H9 (cell line): ENCODE measurements around the gene MAP2K3. TPM values are rescaled to one million over a fixed set of nuclear protein-coding genes. Genes with fewer than 3 reads are reported as not detected.

Experiments
- DNase-seq: peaks from one replicate; pipeline ENCODE4 v3.0.0-alpha.2; 2017
- H2AFZ ChIP-seq: one replicate; pipeline ENCODE4 v1.6.1; 2013; ENCODE audit warnings: mild to moderate bottlenecking, low read length, control low read depth, moderate library complexity
- H2AK5ac ChIP-seq: 2 replicates; pipeline ENCODE4 v1.6.1; 2013; ENCODE audit warnings: low read length, control low read depth, mixed read lengths; ENCODE audit not compliant: insufficient read length
- H2BK120ac ChIP-seq: one replicate; pipeline ENCODE4 v1.6.1; 2013; ENCODE audit warnings: low read depth, mild to moderate bottlenecking, low read length, control low read depth, inconsistent platforms; ENCODE audit not compliant: poor library complexity, severe bottlenecking
- H2BK12ac ChIP-seq: 2 replicates; pipeline ENCODE4 v1.6.1; 2013; ENCODE audit warnings: low read length, control low read depth, mixed read lengths, low read depth; ENCODE audit not compliant: insufficient read length
- H2BK15ac ChIP-seq: 2 replicates; pipeline ENCODE4 v1.6.1; 2013; ENCODE audit warnings: low read depth, low read length, control low read depth
- H2BK20ac ChIP-seq: one replicate; pipeline ENCODE4 v1.6.1; 2013; ENCODE audit warnings: low read depth, mild to moderate bottlenecking, low read length, control low read depth, inconsistent platforms; ENCODE audit not compliant: poor library complexity, severe bottlenecking
- H2BK5ac ChIP-seq: 2 replicates; pipeline ENCODE4 v1.6.1; 2013; ENCODE audit warnings: low read length, control low read depth, mixed read lengths; ENCODE audit not compliant: insufficient read length
- H3K14ac ChIP-seq: 2 replicates; pipeline ENCODE4 v1.6.1; 2013; ENCODE audit warnings: low read length, control low read depth; ENCODE audit not compliant: insufficient read depth
- H3K18ac ChIP-seq: 2 replicates; pipeline ENCODE4 v1.6.1; 2013; ENCODE audit warnings: low read depth, mild to moderate bottlenecking, mixed read lengths, low read length, control low read depth; ENCODE audit not compliant: insufficient read length
- H3K23ac ChIP-seq: 2 replicates; pipeline ENCODE4 v1.6.1; 2013; ENCODE audit warnings: low read length, control low read depth, mixed read lengths, low read depth; ENCODE audit not compliant: insufficient read length
- H3K23me2 ChIP-seq: 2 replicates; pipeline ENCODE4 v1.6.1; 2013; ENCODE audit warnings: low read depth, mild to moderate bottlenecking, mixed read lengths, low read length, control low read depth; ENCODE audit not compliant: insufficient read length, poor library complexity, severe bottlenecking
- H3K27ac ChIP-seq: 2 replicates; pipeline ENCODE4 v1.5.1; 2013; ENCODE audit warnings: low read length, control low read depth, mixed read lengths, low read depth; ENCODE audit not compliant: insufficient read length
- H3K27me3 ChIP-seq: 2 replicates; pipeline ENCODE4 v1.6.1; 2013; ENCODE audit warnings: low read length, control low read depth, inconsistent platforms; ENCODE audit not compliant: insufficient read depth
- H3K4ac ChIP-seq: 2 replicates; pipeline ENCODE4 v1.6.1; 2013; ENCODE audit warnings: low read depth, mild to moderate bottlenecking, control low read depth, inconsistent platforms, low read length, moderate library complexity
- H3K4me1 ChIP-seq: 2 replicates; pipeline ENCODE4 v1.6.1; 2013; ENCODE audit warnings: low read length, control low read depth, inconsistent platforms; ENCODE audit not compliant: insufficient read depth
- H3K4me2 ChIP-seq: 2 replicates; pipeline ENCODE4 v1.6.1; 2013; ENCODE audit warnings: low read length, control low read depth, mixed read lengths; ENCODE audit not compliant: insufficient read length, insufficient read depth
- H3K56ac ChIP-seq: 2 replicates; pipeline ENCODE4 v1.6.1; 2013; ENCODE audit warnings: low read depth, mild to moderate bottlenecking, mixed read lengths, low read length, control low read depth; ENCODE audit not compliant: insufficient read length
- H3K79me1 ChIP-seq: 2 replicates; pipeline ENCODE4 v1.6.1; 2013; ENCODE audit warnings: low read depth, mild to moderate bottlenecking, moderate library complexity, low read length, control low read depth, inconsistent platforms; ENCODE audit not compliant: insufficient read depth, poor library complexity, severe bottlenecking
- H3K79me2 ChIP-seq: 2 replicates; pipeline ENCODE4 v1.6.1; 2013; ENCODE audit warnings: low read length, control low read depth, inconsistent platforms; ENCODE audit not compliant: insufficient read depth
- H3K9ac ChIP-seq: 2 replicates; pipeline ENCODE4 v1.6.1; 2013; ENCODE audit warnings: low read length, control low read depth, mixed read lengths; ENCODE audit not compliant: insufficient read length; ENCODE audit errors: extremely low read depth
- H3K9me3 ChIP-seq: one replicate; pipeline ENCODE4 v1.6.1; 2013; ENCODE audit warnings: low read depth, low read length, inconsistent platforms; ENCODE audit not compliant: control insufficient read depth
- H3T11ph ChIP-seq: one replicate; pipeline ENCODE4 v1.6.1; 2013; ENCODE audit warnings: mild to moderate bottlenecking, low read length, control low read depth, inconsistent platforms
- H4K20me1 ChIP-seq: one replicate; pipeline ENCODE4 v1.6.1; 2013; ENCODE audit not compliant: control insufficient read depth, insufficient read length, insufficient read depth
- H4K5ac ChIP-seq: 2 replicates; pipeline ENCODE4 v1.6.1; 2013; ENCODE audit warnings: low read depth, mild to moderate bottlenecking, mixed read lengths, low read length, control low read depth; ENCODE audit not compliant: insufficient read length
- H4K8ac ChIP-seq: replicated peaks from 2 replicates; pipeline ENCODE4 v1.6.1; 2013; ENCODE audit warnings: low read length, control low read depth, mixed read lengths, low read depth; ENCODE audit not compliant: insufficient read length
- H4K91ac ChIP-seq: 2 replicates; pipeline ENCODE4 v1.6.1; 2013; ENCODE audit warnings: low read depth, mild to moderate bottlenecking, moderate library complexity, mixed read lengths, low read length, control low read depth; ENCODE audit not compliant: insufficient read length
- H3K27ac Mint-ChIP-seq, 3 experiments: 2 replicates in 2 of 3; 3 replicates in 1 of 3; pipeline ENCODE4 v1.8.0; 2020 to 2021; ENCODE audit warnings: mixed read lengths in 3 of 3, mild to moderate bottlenecking in 1 of 3, moderate library complexity in 1 of 3
- H3K27me3 Mint-ChIP-seq: 2 replicates; pipeline ENCODE4 v1.8.0; 2021; ENCODE audit warnings: low read depth, mild to moderate bottlenecking, moderate library complexity, mixed read lengths
- H3K36me3 Mint-ChIP-seq, 3 experiments: 2 replicates in 2 of 3; 3 replicates in 1 of 3; pipeline ENCODE4 v1.8.0; 2020 to 2021; ENCODE audit warnings: low read depth in 3 of 3, mixed read lengths in 3 of 3; ENCODE audit not compliant: insufficient read depth in 1 of 3
- H3K4me1 Mint-ChIP-seq, 2 experiments: 2 replicates each; pipeline ENCODE4 v1.8.0; 2020; ENCODE audit warnings: mixed read lengths in 2 of 2
- H3K4me3 Mint-ChIP-seq, 2 experiments: 2 replicates in 1 of 2; 3 replicates in 1 of 2; pipeline ENCODE4 v1.8.0; 2020 to 2021; ENCODE audit warnings: mild to moderate bottlenecking in 2 of 2, mixed read lengths in 2 of 2, moderate library complexity in 1 of 2
- H3K9me3 Mint-ChIP-seq, 2 experiments: 2 replicates in 1 of 2; 3 replicates in 1 of 2; pipeline ENCODE4 v1.8.0; 2020; ENCODE audit warnings: mild to moderate bottlenecking in 2 of 2, mixed read lengths in 2 of 2, moderate library complexity in 1 of 2
- WGBS: extraction: QIAGEN DNeasy Blood & Tissue Kit; methylation state at CpG from one replicate; pipeline ENCODE4 v1.1.7; 2013; ENCODE audit warnings: missing lambda C conversion rate, low lambda C conversion rate, mixed read lengths; ENCODE audit not compliant: insufficient read length; ENCODE audit errors: extremely low coverage; 5-methylcytosine and 5-hydroxymethylcytosine counted together
- total RNA-seq: library from RNA; stranded (reverse); gene quantifications from 2 replicates; pipeline ENCODE4 v1.2.1, GENCODE V29; 2021
- TF ChIP-seq, protein P1 (sequence below): fragments of 200-600 bp; sonication (generic); conservative IDR thresholded peaks from 3 replicates; pipeline ENCODE4 v1.8.0; 2021; ENCODE audit warnings: antibody characterized with exemption, mild to moderate bottlenecking

The MAP2K3 gene
- total RNA-seq, 1 experiment from 2014 or later: 26.1 TPM

DNA sequence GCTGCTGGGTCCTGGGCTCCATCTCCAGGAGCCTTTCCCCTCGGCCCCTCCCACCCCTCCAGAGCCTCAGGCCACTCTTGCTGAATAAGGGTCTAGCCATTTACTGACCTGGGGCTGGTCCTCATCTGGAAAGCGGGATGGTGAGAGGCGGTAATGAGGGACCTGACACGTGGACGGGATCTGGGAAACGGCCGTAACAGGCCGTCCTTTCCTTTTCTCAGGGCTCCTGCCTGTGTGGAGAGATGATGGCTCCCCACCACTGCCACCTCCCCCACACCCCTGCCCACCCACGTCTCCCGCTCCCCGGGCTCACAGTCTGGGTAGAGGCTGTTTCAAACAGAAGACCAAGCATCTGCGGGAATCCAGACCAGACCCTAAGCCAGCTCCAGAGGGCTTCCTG, 71.1 kb downstream of the MAP2K3 start:
- no peak overlapping the region for H3K23ac ChIP-seq
- no peak overlapping the region for H3K4me2 ChIP-seq
- no peaks in the 10 kb centered on the region for H3K36me3 Mint-ChIP-seq
- no peak overlapping the region for H2BK15ac ChIP-seq
- H3K4ac ChIP-seq: no peak overlapping the region
- H3K27me3 ChIP-seq: no peaks in the 10 kb centered on the region
- no peaks in the 10 kb centered on the region for H3K79me2 ChIP-seq
- H2AFZ ChIP-seq: no peak overlapping the region
- no peak overlapping the region for H3K14ac ChIP-seq
- H2BK20ac ChIP-seq: no peak overlapping the region
- no peak overlapping the region for H4K91ac ChIP-seq
- H3K27ac Mint-ChIP-seq: no peak overlapping the region
- H3K4me1 ChIP-seq: no peaks in the 10 kb centered on the region; the same call in 1 of the 2 replicates
- no peak overlapping the region for H2BK12ac ChIP-seq
- H3T11ph ChIP-seq: no peak overlapping the region
- no peaks in the 10 kb centered on the region for H3K23me2 ChIP-seq
- H2BK5ac ChIP-seq: no peak overlapping the region
- peaks cover 18 to 23% of the 10 kb centered on the region in 2 experiments for H3K4me1 Mint-ChIP-seq
- no peak overlapping the region for H3K18ac ChIP-seq
- H3K9ac ChIP-seq: no peak overlapping the region
- no peaks in the 10 kb centered on the region for H3K79me1 ChIP-seq
- no peak for DNase-seq
- no peak overlapping the region for H4K8ac ChIP-seq
- H3K4me3 Mint-ChIP-seq: no peak overlapping the region
- no peak overlapping the region for H3K56ac ChIP-seq
- H2BK120ac ChIP-seq: no peak overlapping the region
- H3K9me3 Mint-ChIP-seq: no peaks in the 10 kb centered on the region; a peak in 1 of 5 replicates
- TF ChIP-seq, protein P1, sequence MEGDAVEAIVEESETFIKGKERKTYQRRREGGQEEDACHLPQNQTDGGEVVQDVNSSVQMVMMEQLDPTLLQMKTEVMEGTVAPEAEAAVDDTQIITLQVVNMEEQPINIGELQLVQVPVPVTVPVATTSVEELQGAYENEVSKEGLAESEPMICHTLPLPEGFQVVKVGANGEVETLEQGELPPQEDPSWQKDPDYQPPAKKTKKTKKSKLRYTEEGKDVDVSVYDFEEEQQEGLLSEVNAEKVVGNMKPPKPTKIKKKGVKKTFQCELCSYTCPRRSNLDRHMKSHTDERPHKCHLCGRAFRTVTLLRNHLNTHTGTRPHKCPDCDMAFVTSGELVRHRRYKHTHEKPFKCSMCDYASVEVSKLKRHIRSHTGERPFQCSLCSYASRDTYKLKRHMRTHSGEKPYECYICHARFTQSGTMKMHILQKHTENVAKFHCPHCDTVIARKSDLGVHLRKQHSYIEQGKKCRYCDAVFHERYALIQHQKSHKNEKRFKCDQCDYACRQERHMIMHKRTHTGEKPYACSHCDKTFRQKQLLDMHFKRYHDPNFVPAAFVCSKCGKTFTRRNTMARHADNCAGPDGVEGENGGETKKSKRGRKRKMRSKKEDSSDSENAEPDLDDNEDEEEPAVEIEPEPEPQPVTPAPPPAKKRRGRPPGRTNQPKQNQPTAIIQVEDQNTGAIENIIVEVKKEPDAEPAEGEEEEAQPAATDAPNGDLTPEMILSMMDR: no peak
- H2AK5ac ChIP-seq: no peak overlapping the region
- no peak overlapping the region for H4K5ac ChIP-seq
- H3K9me3 ChIP-seq: no peaks in the 10 kb centered on the region
- no peak overlapping the region for H3K27ac ChIP-seq
- no peaks in the 10 kb centered on the region for H4K20me1 ChIP-seq
- peaks cover 13% of the 10 kb centered on the region for H3K27me3 Mint-ChIP-seq
- no CpG with 5 or more reads among the region's 12 CpGs for WGBS
